CD4-positive, alpha-beta T cell treated with Interleukin-1 beta for 1 hour (primary cell): ENCODE data around the gene ASAP3.

Experiments
- DNase-seq, 2 donors: peaks; one replicate each; pipeline ENCODE4 v3.0.0-alpha.2; 2020 to 2022

The ASAP3 gene

DNA sequence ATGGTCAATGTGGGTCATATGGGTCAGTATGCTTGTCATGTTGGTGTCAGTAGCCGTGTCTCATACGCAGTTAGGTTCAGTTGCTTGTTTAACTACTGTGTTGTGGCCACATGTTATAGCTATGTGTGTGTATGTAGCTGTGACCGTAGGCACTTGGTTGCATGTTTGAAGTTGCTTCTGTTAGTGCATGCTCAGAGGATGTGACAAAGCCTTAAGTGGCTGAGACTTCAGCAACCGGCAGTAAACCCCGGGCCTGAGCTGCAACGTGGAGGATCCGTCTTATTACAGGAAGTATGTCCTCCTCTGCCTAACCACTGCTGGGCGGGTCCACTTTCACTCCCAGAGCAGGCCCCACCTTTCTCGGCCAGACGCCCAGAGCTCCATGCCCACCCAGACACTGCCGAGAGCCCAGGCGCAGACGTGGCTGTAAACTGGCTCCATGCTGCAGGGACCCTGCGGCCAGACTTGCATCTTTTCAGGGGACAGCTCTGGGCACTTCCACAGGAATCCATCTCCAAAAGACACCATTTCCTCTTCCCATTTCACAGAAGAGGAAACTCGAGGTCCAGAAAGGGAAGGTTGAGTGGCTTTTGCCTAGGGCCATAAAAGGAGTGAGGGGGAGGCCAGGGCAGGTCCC lies 61.6 kb downstream of the ASAP3 start:
- DNase-seq = peak; percentile 36 to 41

DNA sequence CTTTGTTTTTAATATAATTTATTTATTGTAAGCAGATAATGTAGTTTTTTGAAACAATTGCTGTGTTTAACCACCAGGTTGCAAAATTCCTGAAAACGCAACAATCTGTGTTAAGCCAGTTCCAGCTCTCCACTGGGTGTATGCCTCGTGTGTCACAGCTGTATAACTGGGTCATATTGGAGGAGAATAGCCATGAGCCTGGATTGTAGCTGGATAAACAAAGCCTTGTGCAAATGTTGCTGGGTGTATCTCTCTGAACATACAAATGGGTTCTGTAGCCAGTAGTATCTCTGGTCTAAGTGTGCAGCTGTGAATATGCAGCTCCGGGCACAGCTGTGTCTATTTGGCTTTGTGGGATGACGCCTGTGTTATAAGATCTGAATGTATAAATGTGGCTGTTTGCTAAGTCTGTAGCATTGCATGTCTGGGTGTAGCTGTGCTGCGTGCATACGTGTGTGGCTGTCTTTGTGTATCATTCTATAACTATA lies 62.2 kb downstream of the ASAP3 start:
- DNase-seq = no peak

DNA sequence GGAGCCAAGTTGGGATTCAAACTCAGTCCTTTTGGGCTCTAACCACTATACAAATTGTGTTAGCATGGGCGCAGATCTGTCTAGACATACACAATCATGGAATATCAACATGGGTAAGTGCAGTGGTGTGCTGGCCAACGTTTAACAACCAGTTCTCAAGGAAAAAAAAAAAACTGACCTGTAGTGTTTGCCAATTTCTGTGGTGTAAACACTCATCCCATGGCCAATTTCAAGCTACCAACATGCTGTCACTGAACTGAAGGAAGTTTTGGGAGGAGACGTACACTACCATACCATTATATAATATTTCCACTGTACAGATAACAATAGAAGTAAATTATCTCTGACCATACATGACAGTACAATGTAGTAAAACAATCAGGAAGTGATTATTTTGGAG lies 62.6 kb downstream of the ASAP3 start:
- DNase-seq = no peak

DNA sequence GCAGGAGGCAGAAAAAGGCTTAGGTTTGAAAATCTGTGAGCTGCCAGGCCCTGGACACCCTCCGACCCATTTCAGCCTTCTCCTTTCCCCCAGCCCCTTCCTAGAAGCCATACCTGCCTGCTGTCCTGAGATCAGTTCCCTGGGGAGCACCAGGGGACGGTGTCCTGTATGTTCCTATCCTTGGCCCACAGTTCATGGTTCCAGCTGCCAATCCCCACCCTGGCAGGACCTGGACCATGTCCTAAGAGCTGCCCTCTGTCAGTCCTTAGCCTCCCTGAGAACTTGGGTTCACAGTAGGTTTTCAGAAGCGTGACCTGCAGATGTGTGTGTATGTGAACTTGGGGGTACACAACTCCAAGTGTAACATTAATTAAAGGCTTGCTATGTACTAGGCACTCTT lies 63.2 kb downstream of the ASAP3 start:
- DNase-seq = no peak

DNA sequence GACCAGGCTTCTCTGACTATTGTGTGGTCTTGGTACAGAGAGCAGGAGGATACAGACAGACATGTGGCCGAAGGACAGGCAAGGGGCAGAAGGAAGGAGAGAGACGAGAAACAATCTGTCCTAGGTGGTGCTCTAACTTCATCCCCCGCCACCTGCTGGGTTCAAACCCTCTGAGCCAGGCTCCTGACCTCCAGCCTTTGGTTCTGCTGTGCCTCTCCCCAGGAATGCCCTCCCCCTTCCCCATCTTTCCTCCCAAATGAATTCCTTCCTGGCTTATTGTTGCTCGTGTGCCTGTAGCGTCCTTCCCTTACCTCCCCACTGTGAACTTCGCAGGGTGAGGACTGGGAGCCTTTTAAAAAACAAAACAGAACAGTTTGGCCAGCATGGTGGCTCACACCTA lies 64.8 kb downstream of the ASAP3 start:
- no peak for DNase-seq

DNA sequence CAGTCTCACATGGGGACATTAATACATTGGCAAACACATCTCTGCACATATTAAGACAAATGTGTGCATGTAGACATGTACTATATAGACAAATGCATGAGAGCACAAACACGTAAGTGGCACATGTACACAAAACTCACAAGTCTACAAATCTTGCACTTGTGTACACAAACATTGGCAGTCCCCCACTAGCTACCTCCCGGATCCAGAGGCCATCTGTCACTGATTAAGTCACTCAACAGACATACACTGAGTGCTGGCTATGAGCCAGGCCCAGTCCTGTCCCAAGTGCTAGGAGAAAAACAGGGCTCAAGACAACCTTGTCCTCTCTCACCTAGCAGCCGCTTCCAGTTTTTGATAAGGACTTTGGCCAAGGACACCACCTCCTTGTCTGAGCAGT lies 66.4 kb downstream of the ASAP3 start:
- no peak for DNase-seq

DNA sequence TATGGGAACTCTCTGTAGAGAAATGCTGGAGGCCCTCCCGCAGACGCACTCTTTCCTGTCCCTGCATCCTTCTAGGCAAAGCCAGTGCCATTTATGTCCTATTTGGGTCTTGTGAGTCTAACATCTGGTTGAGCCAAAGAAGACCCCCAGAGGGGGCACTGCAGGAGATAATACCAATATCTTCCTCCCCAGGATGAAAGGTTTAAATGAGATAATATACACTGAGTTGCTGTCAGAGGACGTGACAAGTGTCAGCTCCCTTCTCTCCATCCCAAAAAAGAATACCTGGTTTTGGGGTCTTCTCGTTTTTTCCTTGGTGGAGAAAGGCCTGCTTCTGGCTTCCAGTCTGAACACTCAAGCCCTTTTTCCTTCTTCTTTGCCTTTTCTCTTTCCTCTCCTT lies 67.0 kb downstream of the ASAP3 start:
- no peak for DNase-seq

DNA sequence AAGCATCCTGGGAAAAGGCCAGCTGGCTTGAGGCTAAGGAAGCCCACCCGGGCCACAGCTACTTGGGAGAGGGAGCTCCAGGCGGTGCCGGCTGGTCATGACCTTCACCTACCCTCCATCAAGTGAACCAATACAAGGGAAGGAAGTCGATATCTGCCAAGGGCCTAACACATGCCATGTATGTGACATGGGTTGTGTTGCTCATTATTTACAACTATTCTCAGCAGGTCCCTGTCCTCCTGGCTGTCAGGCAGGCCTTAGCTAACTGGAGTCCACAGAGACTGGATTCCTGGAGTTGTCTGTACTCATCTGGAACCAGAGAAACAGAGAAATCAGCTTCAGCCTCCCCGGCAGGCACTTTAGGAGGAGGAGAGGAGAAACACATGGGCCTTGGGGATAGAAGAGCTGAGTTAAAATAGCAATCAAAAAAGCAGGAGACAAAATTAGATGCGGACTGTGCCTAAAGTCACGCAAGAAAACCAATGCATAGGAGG lies 75.1 kb downstream of the ASAP3 start:
- DNase-seq = no peak

DNA sequence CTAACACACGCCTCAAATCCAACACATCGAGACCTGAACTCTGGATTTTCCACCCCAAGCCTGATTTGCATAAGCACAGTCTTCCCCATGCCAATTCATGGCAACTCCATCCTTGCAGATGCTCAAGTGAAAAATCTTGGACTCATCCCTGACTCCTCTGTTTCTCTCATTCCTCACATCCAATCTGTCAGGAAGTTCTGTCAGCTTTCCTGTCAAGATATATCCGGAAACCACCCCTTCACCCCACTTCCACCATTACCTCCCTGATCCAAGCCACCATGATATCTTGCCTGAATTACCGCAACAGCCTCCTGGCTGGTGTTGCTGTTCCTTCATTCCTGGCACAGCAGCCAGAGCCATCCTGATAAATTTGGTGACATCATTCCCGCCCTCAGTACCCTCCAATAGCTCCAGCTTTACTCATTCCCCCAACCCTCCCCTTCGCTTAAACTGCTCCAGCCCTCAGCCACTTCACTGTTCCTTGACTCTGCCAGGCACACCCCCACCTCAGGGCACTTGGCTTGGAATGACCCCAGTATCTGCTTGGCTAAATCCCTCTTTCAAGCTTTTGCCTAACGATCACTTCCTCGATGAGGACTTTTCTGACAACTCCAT lies 76.9 kb downstream of the ASAP3 start:
- DNase-seq = no peak

DNA sequence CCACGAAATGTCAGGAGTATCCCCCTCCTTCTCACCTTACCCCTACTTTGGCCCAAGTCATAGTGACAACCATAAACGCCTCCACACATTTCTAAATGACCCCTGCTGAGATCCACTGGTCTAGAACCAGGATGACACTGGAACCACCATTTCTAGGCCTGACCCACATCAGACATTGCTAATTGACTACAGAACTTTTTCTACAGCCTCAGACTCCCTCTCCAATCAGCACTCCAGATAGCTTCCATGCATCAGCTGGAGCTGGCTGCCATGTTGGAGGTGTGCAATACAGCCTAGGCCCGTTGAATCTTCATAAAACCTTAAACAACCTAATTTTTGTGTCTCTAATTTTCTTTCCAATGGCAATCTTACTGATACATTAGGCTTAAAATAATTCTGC lies 78.0 kb downstream of the ASAP3 start:
- DNase-seq = no peak

DNA sequence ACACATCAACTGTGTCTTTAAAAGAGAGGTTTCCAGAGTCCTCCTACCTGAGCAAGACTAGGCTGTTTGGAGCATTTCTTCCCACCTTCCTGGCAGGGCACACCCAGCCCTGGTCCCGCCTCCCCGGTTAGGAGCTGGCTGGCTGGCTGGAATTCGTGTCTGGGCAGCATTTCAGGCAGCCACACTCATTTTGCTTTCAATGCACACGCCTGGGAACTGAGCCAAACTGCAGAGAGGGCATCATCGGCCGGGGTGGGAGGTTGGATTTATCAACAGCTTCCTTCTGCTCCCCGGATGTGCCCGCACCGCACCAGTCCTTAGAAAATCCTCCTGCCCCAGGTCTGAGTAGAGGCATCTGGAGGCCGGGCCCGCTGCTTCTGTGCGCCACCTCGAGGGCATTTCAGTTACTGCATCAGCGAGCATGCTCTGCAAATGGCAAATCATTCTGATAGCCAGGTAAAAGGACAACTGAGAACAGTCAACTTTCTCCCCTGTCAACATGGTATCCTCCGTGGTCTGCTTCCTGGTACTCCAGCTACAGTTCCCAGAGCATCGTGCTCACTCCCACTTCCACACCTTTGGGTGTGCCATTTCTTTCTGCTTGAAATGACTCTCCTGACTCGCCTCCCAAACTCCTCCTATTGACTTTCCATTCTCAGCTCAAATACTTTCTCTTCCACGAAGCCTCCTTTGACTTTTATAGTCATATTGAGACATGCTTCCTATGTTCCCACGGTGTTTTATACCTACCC lies 80.1 kb downstream of the ASAP3 start:
- DNase-seq = peak; percentile 72 to 76

DNA sequence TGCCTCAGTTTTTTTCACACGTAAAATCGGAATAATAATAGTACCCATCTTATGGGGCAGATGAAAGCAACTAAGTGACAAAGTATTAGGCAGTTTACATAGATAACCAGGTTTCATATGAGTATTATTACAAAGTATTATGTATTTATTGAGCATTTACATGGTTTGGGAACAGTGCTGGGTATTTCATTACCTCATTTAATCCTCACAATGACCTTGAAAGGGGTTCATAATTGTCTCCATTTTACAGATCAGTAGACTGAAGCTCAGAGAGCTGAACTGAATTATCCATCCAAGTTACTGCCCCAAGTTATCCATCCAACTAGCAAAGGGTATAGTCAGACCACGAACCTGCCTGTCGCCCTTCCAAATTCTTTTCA lies 80.6 kb downstream of the ASAP3 start:
- DNase-seq = no peak

DNA sequence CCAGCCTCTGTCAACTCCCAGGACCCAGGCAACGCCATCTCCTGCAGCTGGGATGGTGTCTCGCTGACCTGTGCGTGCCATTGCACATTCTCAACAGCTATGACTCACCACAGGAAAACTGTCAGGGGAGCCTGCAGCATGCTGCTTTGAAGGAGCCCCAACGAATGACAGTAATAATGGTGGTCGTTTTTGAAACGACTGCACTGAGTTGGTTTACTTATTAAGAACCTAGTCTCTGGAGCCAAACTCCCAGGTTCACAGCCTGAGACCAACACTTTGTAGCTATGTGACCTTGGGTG lies 81.0 kb downstream of the ASAP3 start:
- DNase-seq = no peak

DNA sequence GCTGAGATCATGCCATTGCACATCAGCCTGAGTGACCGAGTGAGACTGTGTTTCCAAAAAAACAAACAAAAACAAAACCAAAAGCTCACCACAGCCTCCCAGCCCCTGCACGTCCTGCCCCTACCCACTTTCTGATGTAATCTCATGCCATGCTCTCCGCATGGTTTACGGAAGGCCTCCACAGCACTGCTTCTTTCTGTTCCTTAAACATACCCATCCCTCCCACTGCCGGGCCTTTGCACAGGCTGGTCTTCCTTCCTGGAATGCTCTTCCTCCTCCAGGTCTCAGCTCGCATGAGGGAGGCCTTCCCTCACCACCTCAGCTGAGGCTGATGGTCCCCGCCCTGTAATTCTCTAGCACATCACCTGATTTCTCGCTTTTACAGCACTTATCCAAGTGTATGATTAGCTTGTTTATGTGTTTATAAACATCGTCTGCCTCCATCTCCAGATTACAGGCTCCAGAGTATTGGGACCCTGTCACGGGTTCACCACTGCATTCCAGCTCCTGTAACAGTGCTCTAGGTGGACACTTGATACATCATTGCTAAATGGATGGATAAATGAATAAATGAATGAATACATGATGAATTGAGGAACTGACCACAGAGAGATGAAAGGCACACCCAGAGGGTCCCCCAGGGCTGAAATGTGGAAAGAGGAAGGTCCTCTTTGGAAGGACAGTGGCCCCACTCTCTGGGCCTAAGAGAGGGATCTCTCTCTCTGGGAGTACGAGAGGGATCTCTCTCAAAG lies 81.5 kb downstream of the ASAP3 start:
- peak in 1 of 2 donors; percentile 26 for DNase-seq

DNA sequence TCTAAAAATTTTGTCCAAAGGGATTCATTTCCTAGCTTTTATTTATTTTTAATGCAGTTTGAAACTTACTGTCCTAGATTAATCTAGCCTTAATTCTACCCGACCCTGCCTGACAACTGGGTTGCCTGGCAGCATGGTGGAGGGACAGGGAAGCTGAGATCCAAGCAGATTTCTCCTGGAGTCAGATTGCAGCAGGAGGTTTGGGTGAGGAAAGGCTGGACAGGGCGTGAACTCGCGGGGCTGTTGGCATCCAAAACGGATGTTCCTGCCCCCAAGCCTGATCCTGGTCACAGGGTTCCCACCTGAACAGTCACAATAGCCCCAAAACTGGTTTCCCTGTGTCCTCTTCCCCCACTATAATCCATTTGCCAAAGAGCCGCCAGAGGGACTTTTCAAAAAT lies 82.7 kb downstream of the ASAP3 start:
- DNase-seq = no peak

DNA sequence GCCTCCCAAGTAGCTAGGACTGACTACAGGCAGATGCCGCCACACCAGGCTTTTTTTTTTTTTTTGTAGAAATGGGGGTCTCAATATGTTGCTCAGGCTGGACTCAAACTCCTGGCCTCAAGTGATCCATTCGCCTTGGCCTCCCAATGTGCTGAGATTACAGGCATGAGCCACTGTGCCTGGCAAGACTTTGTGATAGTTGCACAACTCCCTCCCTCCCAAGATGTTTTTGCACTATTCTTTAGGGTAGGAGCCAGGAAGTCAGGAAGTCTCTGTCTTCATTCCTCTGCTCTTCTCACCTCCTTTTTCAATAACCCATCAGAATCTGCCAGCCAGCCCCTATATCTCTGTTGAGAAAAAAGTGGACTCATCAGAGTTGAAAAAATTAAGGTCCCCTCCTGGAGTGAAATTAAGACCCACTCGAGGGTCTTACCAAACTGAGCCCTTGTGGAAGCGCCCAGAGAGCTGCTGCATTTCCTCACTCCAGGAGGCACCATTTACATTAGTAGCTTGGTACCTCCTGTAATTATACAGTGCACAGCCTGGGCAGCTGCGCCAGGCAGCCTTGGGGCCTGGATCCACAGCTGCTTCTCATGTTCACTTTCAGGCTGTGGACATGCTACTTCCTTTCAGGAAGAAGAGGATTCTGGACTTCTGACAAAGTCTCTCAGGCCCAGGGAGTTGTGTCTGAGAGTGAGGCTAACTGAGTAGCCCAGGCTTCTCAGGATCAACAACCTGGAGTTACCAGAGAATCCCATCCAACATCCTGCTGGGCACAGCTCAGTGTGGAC lies 83.5 kb downstream of the ASAP3 start:
- no peak for DNase-seq

DNA sequence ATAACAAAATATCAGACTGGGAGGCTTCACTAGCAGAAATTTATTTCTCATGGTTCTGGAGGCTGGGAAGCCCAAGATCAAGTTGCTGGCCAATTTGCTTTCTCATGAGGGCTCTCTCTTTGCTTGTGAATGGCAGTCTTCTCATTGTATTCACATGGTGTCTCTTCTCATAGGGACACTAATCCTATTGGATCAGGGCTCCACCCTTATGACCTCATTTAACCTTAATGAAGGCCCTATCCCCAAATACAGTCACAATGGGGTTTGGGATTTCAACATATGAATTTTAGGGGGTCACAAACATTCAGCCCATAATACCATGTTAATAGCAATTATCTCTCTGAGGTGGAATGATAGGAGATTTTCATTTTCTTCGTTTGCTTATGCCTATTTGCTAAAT lies 84.8 kb downstream of the ASAP3 start:
- no peak for DNase-seq

DNA sequence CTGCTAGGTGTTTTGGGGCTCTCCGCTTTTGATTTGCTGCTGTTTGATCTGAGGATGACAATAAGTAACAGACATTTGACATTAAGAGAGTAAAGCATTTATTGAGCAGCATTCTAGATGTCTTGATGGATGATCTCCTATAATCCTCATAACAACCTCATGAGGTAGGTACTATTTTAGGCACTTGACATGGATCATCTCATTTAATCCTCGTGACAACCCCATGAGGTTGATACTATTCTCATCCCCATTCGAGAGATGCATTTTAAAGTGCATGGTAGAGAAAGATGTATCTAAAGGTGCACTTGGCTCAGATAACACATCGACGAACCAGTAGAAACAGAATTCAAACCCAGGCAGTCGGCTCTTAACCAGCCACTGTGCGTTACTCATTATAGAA lies 86.1 kb downstream of the ASAP3 start:
- no peak for DNase-seq

DNA sequence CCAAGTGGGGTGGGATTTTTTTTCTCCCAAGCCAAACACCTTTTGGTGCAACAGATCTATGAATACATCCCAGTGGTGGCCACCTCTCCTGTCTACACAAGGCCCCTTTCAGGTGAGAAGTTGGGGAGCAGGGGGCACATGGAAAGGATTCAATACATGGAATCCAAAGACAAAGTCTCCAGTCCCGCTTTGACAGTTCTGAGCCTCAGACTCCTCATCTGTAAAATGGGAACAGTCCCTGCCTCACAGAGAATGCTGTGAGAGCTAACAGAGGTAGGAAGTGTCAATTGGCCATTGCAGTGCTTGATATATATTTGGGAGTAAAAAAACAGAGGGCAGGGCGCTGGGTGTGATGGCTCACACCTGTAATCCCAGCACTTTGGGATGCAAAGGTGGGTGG lies 87.6 kb downstream of the ASAP3 start:
- DNase-seq = no peak

DNA sequence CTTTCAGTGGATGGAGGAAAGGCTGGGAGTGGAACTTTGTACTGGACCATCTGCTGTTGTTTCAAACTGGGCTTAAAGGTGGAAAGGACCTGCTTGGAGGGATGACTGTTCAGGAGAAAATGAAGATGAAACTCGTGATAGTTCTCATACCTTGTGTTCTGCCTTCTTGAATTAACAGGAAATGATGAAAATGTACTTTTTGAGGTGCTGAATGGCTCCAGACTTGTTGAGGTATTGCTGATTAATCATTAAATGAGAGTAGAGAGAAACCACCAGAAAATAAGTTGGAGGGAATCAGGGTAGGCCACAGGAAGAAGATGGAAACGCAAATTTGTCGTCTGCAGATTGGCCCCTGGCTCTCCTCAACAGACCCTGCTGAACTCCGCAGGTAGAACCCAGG lies 88.1 kb downstream of the ASAP3 start:
- no peak for DNase-seq

DNA sequence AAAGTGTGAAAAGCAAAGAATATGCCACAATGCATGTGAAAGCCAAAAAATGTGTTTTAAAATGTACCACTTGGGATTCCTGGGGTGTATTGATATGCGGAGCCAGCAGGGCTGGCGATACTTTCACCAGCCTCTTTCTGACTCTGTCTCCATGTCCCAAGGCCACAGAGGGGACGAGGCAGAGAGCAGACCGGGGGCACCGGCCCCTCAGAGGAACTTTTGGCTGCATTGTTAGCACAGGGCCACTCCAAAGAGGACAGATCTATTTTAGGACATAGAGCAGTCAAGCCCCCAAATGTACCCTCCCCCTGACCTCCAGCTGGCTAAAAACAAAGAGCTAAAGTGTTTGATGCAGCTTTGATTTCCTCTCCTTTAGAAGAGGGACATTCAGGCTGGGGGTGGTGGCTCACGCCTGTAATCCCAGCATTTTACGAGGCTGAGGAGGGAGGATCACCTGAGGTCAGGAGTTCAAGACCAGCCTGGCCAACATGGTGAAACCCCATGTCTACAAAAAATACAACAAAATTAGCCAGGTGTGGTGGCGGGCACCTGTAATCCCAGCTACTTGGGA lies 88.7 kb downstream of the ASAP3 start:
- DNase-seq = no peak

DNA sequence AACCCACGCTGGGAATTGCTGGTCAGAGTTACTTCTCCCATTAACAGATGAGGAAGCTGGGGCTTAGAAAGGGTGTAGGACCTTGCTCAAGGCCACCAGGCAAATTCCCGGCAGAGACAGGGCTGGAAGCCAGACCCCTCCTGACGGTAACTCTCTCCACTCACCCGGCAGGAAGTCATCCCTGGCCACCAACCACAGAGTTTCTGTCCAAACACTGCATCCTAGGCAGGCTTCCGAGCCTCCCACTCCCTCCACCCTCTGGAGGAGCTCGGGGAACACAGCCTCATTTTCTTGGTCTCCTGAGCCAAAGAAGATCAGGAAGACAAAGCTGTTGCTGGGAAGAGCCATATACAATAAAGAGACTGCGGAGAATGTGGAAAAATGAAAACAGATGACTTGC lies 89.3 kb downstream of the ASAP3 start:
- no peak for DNase-seq
